Dermis microvascular lymphatic vessel endothelial cell (primary cell): ENCODE data around the gene CYBA. TPM values are rescaled to one million over a fixed set of nuclear protein-coding genes. Genes with fewer than 3 reads are reported as not detected.
A peak's percentile ranks its signal among the peaks of the same experiment; 100 is the strongest.

Experiments used
- DNase-seq, 2 donors: peaks; one replicate each; pipeline versions ENCODE4 v3.0.0 to v3.0.0-alpha.2; 2010; ENCODE audit warnings: low read depth in 2 of 2
- total RNA-seq: library from RNA; depleted of rRNA; stranded (reverse); fragments of >200 nt; gene quantifications from 2 replicates; pipeline ENCODE4 v1.2.1, GENCODE V29; 2014

The CYBA gene
- total RNA-seq, 1 donor from 2014 or later = 336 TPM

- no peak for DNase-seq
These were observed 18.8 kb downstream of the CYBA start for GRCh38 chr16:88631920-88632586.

GRCh38 chr16:88631384-88631783 is 19.5 kb downstream of the CYBA start:
- no peak for DNase-seq

DNA sequence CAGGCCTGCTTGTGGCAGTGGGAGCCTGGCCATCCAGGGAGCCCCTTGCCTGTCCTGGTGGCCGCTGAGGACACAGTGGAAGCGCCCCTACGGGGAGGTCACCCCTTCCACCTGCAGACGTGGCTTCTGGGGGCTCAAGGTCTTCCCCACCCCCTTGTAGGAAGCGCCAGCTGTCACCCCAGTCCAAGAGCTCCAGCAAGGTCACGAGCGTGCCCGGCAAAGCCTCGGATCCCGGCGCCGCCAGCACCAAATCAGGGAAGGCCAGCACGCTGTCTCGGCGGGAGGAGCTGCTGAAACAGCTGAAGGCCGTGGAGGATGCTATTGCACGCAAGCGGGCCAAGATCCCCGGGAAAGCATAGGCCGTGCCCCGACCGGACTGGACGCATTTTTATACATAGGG is 19.9 kb downstream of the CYBA start:
- DNase-seq = no peak

- DNase-seq = no peak
These were observed 20.4 kb downstream of the CYBA start for GRCh38 chr16:88630433-88630832.

- no peak for DNase-seq
These were observed 21.0 kb downstream of the CYBA start for GRCh38 chr16:88629835-88630234.

GRCh38 chr16:88628512-88628974 is 22.3 kb downstream of the CYBA start:
- DNase-seq = peak; percentile 46 to 58

- DNase-seq = no peak
These were observed 23.1 kb downstream of the CYBA start for GRCh38 chr16:88627531-88628411.

DNA sequence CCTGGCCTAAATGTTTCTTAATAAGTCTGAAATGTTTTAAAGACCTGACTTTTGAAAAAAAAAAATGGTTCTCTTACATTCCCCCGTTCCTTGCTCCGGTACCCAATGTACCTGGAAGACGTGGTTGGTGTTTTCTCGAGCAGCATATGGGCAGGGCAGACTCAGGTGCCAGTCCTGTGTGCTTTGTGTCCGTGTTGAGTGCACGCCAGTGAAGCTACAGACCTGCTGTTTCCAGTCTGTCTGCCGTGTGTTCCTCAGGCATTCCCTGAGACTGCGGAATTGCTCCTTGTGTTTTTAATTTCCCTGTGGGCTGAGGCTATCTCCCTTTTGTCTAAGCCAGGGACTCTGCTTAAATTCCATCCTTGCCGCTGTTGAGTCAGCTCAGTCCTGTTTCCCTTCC is 24.2 kb downstream of the CYBA start:
- DNase-seq = no peak

DNA sequence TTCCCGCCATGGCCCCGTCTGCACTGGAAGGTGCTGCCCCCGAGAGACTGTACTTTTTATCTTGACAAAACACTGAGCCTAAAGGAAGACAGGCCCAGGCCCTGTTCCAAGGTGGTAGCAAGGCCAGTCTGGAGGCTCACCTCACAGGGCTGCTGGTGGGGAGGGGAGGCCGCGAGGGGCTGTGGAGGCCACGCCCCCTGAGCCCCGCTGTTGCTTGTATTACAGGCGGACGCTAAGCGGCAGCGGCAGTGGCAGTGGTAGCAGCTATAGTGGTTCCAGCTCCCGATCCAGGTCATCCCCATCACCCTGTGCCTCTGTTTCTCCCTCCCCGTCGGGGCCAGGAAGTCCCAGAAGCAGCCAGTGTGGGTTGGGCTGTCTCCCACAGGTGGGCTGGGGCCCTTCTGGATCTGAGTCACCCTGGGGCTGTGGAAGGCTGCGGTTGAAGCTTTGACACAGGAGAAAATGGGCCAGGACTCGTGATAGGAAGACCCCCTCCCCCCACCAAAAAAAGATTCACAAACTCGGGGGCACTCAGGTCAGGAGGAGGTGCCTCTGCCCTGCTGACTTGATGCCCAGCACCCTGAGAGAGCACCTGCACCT is 25.8 kb downstream of the CYBA start:
- no peak for DNase-seq

DNA sequence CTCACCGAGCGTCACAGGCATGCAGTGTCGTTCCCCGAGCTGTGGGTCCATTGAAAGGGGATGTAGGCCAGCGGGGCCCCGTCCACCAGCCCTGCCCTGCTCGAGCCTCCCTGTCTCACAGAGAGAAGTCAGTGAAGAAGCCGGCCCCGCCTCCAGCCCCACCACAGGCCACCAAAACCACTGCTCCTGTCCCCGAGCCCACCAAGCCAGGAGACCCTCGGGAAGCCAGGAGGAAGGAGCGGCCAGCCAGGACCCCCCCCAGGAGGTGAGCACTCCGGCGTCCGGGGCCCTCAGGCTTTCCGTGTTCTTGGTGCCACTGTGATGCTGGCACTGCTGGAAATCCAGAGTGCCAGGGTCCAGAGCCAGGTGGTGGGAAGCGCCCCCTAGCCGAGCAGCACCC is 26.4 kb downstream of the CYBA start:
- no peak for DNase-seq

DNA sequence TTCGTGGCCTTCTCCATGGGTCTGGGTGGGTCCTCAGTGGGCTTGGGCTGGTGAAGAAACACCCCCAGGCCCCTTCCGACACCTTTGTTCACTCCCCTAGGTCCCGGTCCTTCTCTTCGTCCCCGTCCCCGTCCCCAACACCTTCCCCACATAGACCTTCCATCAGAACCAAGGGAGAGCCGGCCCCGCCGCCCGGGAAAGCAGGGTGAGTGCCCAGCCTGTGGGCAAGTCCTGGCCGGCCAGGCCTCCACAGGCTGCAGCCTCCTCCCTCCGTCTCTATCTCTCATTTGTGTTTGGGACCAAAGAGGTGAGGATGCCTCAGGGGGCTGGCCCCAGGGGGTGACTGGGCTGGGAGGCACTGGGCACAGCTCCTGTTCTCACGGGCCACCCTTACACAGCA is 27.0 kb downstream of the CYBA start:
- no peak for DNase-seq

GRCh38 chr16:88622866-88623265 is 28.0 kb downstream of the CYBA start:
- no peak for DNase-seq

DNA sequence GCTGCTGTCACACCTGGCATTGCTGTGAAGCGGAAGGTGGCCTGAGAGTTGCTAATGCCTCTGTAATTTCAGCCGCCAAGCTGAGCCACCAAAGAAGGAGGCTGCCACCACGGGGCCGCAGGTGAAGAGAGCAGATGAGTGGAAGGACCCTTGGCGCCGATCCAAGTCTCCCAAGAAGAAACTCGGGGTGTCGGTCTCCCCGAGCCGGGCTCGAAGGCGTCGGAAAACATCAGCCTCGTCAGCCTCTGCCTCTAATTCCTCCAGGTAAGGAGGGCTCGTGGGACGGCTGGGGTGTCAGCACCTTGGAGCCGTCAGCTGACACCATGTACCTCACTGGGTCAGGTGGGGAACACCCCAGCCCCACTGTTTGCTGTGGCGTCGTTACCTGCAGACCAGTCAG is 28.7 kb downstream of the CYBA start:
- DNase-seq = no peak

- DNase-seq = no peak
These were observed 30.7 kb downstream of the CYBA start for GRCh38 chr16:88619859-88620815.

DNA sequence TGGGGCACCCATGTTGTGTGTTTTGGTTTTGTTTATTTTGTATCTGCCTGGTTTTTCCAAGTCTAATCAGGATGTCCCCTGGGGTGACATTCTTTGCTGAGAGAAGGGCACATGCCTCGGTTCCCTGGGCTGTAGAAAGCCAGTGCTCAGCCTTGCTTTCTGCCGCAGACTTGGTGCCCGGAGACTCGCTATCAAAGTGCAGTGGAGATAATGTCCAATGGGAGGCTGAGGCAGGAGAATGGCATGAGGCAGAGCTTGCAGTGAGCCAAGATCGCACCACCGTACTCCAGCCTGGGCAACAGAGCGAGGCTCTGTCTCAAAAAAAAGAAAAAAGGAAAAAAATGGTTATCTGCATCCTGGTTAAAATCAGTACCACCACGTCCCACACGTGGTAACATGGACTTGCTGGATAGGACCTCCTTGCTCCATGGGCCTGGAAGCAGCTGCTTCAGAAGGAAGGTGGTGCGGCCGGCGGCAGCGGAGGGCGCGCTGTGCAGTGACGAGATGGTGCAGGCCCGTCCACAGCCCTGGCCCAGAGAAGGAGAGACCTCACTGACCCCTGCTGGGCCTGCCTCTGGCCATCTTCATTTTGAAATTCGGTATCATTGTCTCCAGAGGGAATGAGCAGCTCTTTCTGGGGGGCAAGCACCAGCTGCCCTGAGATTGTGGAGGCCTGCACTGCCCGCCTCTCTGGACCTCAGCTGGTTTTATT is 31.7 kb downstream of the CYBA start:
- DNase-seq = no peak

DNA sequence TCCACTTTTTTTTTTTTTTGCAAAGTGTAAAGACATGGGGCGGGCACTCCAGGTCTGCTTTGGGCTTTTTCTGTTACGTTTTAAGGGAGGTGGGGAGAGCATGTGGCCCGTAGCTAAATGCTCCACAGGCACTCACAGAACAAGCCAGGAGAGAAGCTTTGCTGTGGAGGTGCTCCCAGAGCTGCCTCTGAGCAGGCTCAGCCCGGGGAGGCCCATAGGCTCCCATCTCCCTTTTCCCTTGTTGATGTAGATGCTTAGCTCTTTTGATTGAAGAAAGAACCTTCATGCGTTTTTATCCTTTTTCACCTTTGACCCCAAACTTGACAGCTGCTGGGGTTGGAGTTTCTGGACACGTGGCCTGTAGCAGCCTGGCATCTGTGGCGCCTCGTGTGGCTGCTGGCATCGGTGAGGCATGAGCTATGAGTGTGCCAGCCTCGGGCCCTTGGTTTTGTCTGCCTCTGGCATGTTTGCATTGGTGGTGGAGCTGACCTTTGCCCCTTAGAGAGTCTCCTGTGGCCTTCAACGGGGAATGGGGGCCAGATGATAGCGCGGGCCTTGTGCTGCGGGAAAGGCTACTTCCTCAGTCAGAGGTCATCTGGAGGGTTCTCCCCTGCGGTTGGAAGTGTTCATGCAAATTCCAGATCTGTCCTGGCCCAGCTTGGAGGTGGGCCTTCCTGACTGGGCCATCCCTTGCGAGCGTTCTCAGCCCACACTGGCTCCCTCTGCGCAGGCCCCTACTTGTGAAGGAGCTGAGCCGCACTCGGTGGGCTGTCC is 32.5 kb downstream of the CYBA start:
- DNase-seq = no peak

GRCh38 chr16:88617268-88618031 is 33.4 kb downstream of the CYBA start:
- DNase-seq = no peak

GRCh38 chr16:88616736-88617135 is 34.1 kb downstream of the CYBA start:
- no peak for DNase-seq

DNA sequence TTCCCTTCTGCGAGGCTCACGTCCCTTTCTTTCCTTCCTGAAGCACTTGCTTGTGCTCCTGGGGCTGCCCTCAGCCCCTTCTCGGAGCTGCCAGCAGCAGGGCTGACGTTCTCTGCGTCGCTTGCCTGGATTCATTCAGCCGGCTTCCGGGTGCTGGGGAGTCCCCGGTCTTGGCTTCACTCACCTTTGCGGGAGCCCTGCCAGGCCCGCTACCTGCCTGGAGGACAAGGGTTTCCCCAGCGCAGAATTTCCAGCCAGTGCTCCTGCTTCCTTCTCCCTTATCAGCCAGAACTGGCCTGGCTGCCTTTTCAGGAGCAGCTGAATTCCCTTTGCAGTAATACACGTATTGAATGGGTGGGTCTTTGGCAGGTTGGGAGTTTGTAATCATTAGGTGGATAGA is 34.5 kb downstream of the CYBA start:
- no peak for DNase-seq
